NCI-H774 (cell line): ENCODE measurements around the gene CCNY.

Source experiments
- DNase-seq: peaks from one replicate; lab custom pipeline; 2025; lab: John Stamatoyannopoulos, UW

Gene CCNY

DNA sequence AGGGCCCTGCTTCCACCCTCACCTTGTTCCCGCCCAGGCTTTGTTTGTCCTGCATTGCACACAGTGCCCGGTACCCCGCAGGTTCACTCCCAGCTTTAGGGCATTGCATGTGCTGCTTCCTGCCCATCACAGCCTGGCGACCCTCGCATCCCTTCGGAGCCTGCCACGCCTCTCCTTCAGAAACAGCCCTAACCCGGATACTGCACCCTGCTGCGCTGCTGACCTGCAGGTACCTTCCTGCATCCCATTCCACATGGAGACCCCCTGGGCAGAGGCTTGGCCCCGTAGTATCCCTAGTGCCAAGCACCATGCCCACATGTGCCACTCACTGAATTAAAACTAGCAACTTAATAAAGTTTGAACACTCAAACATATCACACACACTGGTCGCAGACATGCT lies 249.0 kb downstream of the CCNY start:
- DNase-seq = no peak

DNA sequence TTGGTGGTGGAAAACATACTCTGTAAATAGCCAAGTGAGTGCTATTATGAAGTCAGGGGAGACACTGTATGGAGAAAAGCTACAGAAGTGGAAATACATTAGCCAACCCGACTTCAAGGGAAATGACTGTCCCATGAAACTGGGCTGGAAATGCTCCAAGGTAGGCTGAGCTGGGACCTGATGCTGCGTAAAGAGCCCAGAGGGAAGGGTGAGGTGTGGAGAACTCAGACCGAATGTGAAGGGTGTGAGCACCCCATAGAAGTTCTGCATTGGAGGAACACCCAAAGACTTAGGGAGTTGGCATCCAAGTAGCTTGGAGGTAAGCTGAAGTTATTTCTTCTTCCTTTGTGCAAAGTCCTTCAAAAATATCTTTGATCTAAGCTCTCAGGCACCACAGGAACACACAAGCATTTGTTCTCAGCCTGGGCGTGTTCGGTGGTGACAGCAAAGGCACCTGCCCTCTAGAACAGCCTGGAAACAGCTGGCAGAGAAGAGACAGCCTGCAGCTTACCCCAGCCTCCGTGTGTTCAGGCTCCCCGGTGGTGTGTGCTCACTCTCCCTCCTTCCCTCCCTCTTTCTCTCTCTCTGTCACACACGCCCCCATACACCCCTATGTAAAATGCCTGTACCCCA lies 249.7 kb downstream of the CCNY start:
- DNase-seq = no peak

DNA sequence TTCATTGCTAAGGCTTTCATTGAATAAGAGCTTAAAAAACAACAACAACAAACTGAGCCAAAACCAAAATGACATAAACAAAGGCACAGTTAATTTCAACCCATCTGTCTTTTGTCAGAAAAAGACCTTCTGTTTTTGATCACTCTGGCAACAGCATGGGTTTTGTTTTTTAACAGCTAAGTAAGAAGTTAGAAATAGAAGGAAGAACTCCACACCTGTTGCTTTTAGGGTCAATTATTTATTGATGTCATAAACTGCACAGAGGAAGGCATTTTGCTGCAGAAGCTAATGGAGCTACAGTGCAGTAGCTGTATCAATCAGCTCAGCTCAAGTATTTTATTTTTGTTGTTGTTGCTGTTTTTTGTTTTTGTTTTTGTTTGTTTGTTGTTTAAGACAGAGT lies 252.5 kb downstream of the CCNY start:
- no peak for DNase-seq

DNA sequence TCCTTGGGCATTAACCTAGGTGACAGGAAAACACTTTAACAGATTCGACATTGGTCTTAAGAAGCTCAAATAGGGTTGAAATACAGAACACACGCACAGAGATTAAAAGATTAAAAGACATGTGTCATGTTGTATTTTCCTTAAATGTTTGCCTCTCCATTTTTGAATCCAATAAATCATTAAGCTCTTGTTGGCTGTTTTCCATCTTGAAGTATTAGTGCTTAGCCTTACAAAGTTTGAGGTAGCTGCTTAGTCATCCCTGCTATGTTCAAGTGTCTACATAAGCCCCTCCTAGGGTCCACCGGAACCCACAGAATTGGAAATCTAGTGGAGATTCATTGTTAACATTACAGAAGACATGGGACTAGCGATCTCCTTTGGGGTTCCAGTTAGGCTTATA lies 256.1 kb downstream of the CCNY start:
- no peak for DNase-seq

DNA sequence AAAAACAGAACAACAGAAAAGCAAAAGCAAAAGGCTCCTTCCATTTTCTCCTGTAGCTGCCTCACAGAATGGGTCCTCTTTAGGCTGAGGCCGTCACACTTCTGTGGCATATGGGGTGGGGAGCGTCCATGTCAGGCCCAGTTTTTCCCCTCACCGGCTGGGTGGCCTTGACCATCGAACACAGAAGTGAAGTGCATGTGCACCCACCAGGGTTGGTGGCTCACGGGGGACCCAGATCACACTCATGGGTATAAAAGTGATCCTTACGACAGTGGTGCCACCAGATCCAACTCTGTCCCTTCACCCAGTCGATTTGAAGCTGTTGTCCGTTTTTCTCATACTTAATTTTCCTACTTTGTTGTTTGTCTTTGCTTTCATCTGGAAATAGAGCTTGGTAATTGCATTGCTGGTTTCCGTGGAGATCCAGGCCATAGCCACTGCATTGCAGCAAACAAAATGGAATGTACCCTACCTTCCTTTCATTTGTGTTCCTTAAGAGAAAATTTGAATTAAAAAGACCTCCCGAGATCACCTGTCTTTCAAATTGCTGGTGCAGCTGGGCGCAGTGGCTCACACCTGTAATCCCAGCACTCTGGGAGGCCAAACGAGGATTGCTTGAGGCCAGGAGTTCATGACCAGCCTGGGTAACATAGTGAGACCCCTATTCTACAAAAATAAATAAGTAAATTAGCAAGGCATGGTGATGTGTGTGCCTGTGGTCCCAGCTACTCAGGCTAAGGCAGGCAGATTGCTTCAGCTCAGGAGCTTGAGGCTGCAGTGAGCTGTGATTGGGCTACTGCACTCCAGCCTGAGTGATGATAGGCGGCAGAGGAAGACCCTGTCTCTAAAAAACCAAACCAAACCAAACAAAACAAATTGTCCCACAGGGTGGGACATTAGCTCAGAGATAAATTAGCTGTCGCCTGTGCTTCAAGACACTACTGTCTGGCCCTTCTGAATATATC lies 258.1 kb downstream of the CCNY start:
- DNase-seq = no peak

DNA sequence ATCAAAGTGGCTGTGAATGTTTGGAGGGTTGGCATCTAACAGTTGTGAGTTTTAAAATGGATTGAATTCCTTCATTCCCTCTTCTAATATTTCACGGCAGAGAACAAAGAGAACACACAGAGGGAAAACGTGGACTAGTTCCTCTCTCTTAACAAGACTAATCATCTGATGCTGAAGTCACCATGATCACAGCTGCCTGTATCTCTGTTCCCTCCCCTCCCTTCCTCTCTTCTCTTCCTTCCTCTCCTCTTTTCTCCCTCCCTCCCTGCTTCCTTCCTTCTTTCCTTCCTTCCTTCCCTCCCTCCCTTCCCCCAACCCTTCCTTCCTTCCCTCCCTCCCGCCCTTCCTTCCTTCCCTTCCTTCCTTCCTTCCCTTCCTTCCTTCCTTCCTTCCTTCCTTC lies 258.8 kb downstream of the CCNY start:
- DNase-seq = no peak

DNA sequence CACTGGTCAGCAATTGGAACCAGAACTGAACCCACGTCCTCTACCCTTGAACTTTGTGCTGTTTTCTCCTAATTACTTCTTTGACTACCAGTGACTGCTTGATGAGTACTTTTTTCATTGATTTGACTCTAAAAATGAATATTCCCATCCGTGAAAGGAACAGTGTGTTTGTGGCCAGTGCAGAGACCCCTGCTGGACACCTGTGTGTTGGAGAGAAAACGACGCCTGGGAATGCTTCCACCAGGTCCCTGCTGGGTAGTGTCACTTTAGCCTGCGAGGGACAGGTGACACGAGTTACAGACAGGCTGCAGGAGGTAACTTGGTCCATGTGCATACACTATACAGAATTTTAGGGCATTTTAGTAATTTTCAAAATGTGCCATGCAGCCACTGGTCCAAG lies 262.1 kb downstream of the CCNY start:
- no peak for DNase-seq

DNA sequence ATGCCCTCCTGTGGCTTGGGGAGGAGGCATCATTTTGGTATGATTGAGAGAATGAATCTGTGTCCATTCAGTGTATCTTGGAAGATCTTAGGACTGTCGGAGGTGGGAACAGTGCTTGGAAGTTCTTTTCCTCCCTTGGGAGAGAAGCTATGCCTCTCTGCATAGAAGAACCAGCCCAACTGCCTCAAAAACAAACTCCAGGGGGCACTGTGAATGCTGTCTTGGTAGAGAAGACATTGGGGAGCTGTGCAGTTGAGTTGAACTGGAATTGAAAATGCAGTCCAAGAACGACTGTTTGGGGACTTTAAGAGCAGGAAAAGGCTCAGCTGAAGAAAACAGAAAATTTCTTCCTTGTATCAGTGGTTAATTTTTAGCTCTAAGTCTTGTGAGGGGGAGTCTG lies 263.9 kb downstream of the CCNY start:
- DNase-seq = no peak

DNA sequence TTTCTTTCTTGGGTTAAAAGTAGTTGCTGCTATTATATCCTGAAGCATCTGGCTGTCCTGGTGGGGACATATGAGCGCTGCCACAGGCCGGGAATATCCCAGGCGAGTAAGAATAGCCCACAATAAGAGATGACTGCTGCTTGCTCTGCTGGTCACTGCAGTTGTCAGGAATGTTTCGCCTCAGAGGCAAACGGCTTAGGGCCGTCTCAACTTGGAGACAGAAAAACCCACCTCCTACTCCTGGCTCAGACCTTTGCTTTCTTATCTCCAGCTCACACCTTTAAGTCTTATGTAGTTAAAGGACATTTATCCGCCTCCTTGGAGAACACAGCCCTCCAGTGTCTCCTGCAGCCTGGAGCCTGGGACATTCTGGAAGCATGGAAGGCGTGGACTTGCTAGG lies 268.9 kb downstream of the CCNY start, which contains the start of gene GJD4:
GJD4 (plus strand) TSS at position 151 of the 400 bp plus-strand sequence; CDS start at position 378, 227 bp downstream.
- no peak for DNase-seq

DNA sequence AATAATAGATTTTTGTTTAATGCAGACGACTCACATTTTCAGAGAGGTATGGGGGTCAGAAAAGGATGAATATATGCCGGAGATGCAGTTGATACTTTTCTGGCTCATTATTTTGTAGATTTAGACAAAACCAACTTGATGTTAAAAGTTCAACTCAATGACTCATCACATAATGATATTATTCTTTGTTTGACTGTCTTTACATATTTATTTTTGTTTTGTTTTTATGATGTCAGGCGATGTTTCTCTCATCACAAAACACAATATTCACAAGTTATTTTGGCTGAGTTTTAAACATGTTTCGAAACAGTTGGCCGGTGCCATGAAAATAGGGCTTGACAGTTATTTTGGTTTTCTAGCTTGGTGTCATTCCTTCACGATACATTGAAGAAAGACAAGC lies 270.1 kb downstream of the CCNY start:
- no peak for DNase-seq

DNA sequence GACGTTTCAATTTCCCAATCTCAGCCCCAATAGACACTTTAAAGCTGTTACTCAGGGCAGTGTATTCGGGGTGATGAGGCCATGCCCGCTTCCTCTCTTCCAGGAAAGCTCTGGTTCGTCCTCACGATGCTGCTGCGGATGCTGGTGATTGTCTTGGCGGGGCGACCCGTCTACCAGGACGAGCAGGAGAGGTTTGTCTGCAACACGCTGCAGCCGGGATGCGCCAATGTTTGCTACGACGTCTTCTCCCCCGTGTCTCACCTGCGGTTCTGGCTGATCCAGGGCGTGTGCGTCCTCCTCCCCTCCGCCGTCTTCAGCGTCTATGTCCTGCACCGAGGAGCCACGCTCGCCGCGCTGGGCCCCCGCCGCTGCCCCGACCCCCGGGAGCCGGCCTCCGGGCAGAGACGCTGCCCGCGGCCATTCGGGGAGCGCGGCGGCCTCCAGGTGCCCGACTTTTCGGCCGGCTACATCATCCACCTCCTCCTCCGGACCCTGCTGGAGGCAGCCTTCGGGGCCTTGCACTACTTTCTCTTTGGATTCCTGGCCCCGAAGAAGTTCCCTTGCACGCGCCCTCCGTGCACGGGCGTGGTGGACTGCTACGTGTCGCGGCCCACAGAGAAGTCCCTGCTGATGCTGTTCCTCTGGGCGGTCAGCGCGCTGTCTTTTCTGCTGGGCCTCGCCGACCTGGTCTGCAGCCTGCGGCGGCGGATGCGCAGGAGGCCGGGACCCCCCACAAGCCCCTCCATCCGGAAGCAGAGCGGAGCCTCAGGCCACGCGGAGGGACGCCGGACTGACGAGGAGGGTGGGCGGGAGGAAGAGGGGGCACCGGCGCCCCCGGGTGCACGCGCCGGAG lies 271.4 kb downstream of the CCNY start:
- no peak for DNase-seq

DNA sequence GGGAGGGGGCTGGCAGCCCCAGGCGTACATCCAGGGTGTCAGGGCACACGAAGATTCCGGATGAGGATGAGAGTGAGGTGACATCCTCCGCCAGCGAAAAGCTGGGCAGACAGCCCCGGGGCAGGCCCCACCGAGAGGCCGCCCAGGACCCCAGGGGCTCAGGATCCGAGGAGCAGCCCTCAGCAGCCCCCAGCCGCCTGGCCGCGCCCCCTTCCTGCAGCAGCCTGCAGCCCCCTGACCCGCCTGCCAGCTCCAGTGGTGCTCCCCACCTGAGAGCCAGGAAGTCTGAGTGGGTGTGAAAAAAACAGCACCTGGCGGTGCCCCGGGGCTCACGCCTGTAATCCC lies 272.0 kb downstream of the CCNY start:
- DNase-seq = no peak

DNA sequence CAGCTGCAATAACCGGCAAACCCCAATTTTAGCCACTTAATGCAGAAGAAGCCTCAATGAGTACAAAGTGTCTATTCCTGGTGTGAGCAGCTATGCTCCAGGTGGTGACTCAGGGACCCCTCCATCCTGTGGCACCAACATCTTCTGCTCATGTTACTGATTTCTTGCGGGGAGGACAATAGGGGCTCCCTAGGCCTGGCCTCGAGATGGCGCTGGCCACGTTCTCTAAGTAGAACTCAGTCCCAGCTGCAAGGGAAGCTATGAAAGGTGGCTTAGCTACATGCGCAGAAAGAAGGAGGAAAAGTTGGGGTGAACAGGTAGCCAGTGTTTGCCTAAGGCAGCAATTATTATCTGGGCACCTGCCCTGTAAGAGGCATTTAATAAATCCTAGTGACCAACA lies 275.4 kb downstream of the CCNY start:
- DNase-seq = no peak

DNA sequence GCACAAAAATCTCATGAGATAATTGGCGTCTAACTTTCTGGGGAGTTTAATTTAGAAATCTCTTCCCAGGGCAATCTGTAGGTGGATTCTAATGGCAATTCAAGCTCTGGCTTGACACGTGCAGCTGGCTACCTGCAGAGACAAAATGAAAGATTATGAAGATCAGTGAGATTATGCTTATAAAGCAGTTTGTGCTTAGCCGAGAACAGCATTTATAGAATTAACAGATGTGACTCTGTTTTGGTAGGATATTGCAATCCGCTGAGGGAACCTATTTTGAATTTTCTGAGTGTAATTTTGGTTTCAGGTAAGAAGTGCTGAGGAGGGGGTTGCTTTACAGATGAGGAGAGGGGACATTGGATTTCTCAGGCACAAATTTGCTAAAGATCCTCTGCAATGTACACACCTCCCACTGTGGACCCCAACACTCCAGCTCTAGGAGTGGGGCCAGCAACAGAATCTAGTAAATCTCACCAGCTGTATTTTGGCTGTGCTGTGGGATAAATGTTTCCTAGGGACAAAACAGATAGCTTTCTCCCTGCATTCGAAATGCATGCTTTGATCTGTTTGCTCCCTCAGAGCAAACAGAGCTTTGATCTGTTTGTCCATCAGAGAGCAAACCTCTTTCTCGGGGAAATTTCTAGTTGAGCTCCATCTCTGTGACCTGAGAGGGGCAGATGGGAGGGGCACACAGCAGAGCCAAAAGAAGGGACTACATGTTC lies 276.2 kb downstream of the CCNY start:
- no peak for DNase-seq

DNA sequence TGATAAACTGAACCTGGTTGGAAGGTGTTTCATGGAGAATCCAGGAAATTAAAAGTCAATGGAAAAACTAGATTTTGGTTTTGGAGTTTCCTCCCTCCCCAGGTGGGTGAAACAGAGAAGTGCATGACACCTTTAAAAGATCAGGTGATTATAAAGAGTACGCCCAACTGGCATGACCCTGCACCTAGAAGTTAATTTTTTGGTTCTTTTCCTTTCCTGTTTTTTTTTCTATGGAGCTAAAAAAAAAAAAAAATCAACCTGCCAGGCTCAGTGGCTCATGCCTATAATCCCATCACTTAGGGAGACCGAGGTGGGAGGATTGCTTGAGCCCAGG lies 276.8 kb downstream of the CCNY start:
- DNase-seq = no peak

DNA sequence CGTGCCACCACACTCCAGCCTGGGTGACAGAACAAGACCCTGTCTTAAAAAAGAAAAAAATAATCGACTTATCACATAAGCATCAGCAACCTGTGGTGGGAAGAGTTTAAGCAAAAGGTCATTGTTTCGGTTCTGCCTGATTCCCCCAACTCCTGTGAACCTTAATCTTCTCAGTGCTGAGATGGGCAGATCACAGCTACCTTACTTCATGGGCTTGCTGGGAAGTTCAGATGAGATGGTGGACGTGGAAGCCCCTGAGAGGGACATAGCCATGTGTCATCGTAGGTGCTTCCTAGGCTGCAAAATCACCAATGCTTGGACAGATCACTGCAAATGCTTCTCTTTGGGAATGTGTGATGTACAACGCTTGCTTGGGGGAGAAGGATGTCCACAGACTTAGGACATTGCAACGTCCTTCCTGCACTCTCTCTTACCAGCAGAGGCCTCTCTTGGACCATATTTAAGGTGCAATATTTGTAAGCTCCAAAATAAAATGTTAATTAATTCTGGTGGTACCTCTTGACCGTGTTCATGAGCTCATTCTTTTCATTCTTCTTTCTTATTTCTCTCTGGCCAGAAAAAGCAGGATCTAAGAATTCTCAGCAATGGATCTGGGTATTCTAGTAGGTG lies 277.4 kb downstream of the CCNY start:
- no peak for DNase-seq

DNA sequence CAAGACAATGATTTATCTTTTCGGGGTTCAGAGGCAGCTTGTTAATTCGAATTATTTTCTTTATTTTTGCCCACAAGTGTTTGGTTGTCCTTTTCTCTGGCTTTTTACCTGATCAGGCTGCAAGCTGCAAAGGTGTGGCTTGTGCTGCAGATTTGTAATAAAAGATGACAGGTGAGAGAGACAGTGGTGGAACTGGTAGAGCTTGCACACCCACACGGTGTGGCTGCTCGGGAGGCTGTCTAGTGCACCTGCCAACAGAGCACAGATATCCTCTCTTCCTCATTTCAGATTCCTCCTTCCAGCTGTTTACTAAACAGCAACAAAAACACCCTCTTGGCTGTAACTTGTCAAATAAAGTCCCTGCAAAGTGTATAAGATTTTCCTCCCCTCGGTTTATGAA lies 278.0 kb downstream of the CCNY start:
- no peak for DNase-seq
